Posterior vena cava (tissue), 2 donors: Measurements from ENCODE around the gene ANK2. TPM values are rescaled to one million over a fixed set of nuclear protein-coding genes. Genes with fewer than 3 reads are reported as not detected.

Experiments
- DNase-seq: peaks from one replicate; pipeline ENCODE4 v3.0.0-alpha.2; 2020; ENCODE audit warnings: low spot score
- intact Hi-C, 2 donors: fragments of 100-400 bp; cut with DNase I; formaldehyde crosslinking; loops; one replicate each; pipeline versions ENCODE4 v1.14.1 to v1.14.2; 2022 to 2023
- total RNA-seq, 2 donors: library from RNA; stranded (reverse); fragmentation: NEBNext Ultra II Directional; extraction: Animal tissue kit (Norgen Biotek cat#: 25700); gene quantifications; one replicate each; pipeline ENCODE4 v1.2.1, GENCODE V29; 2021
- donor health status: DM: yes; HTN: yes; CAD: no.
- donor health status: DM: yes; HTN: yes; CAD: no.

The ANK2 gene
- total RNA-seq, 2 donors from 2014 or later, result 161 to 163 TPM

DNA sequence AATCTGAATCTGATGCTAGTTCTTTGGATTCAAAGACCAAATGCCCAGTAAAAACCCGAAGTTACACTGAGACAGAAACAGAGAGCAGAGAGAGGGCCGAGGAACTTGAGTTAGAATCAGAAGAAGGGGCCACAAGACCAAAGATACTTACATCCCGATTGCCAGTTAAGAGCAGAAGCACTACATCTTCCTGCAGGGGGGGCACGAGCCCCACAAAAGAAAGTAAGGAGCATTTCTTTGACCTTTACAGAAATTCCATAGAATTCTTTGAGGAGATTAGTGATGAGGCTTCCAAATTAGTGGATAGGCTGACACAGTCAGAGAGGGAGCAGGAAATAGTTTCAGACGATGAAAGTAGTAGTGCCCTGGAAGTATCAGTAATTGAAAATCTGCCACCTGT, 309.3 kb downstream of the ANK2 start:
- intact Hi-C loops, result loop anchor here in 1 of 2 donors (1.0 kb wide), 1 partner anchor 11 kb away; no protein-coding TSS in a partner anchor
- no peak for DNase-seq

- intact Hi-C loops, result no loop called here
These were observed 315.9 kb downstream of the ANK2 start for GRCh38 chr4:113365377-113365776.

GRCh38 chr4:113368056-113368455, 318.6 kb downstream of the ANK2 start:
- no peak for DNase-seq
- intact Hi-C loops, result no loop called here

More at GRCh38 chr4:113365377-113365776, 315.9 kb downstream of the ANK2 start:
- no peak for DNase-seq

GRCh38 chr4:113371111-113371510, 321.7 kb downstream of the ANK2 start:
- no peak for DNase-seq
- intact Hi-C loops, result no loop called here

DNA sequence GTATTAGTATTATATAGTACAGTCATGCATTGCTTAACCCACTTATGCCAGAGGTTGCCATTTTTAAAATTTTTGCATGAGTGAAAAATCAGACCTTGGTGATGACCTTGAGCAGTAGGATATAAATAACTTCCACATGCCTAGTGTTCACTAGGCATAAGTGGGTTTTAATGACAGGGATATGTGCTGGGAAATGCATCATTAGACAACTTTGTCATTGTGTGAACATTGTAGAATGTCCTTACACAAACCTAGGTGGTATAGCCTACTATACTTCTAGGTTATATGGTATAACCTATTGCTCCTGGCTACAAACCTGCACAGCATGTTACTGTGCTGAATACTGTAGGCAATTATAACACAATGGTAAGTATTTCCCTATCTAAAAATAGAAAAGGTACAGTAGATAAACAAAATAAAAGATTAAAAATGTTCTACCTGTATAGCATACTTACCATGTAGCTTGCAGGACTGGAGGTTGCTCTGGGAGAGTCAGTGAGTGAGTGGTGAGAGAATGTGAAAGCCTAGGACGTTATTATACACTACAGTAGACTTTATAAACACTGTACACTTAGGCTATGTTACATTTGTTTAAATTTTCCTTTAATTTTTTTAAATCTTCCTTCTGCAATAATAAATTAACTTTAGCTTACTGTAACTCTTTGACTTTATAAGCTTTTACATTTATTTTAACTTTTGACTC, 326.7 kb downstream of the ANK2 start:
- intact Hi-C loops, result no loop called here
- no peak for DNase-seq

DNA sequence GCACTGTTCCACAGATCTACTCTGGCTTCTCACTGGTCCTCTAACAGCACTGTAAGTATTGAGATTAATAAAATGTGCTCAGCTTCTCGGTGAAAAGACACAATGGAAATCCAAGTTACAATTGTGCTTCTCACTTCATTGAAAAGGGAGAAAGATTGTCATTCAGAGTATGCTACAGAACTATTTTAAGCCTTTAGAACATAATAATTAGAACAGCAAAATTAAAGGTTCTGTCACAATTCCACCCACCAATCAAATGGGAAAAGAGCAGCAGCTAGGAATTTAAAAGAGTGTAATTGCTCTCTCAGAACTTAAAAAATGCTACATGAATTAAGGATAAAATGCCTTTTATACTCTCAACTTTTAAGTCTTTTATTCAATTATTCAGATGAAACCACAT, 329.4 kb downstream of the ANK2 start:
- DNase-seq, result no peak
- intact Hi-C loops, result no loop called here

GRCh38 chr4:113382704-113383103, 333.3 kb downstream of the ANK2 start:
- no peak for DNase-seq
- intact Hi-C loops, result no loop called here

- no peak for DNase-seq
- intact Hi-C loops, result no loop called here
These were observed 333.8 kb downstream of the ANK2 start for GRCh38 chr4:113383111-113383785.

- intact Hi-C loops, result no loop called here
- DNase-seq, result no peak
These were observed 335.1 kb downstream of the ANK2 start for GRCh38 chr4:113384600-113384999.

DNA sequence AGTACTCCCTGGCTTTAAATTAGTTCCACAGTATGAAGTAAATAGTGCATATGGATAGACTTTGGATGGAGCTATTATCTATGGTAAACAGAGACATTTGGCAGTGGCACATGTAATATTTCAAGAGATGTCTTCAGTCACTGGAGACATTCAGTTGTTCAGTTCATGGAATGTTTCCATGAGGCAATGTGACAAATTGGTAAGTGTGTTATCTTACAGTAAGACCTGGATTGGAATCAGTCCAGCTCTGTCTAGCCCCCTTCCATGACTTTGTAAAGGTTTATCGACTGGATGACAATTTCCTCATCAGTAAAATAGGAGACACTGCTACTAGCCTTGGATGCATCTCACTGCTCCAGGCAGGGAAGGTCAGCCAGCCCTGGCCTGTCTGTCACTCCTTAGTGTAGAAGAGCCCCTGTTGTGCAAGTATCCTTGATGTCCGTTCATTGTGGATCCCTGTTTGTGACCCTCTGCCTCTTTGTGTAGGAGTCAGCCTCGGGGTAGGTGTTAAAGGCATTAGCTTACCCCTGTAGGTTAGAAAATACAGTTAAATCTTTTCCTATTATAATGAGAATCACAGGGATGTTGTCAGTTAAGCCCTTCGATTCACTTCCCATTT, 335.9 kb downstream of the ANK2 start:
- no peak for DNase-seq
- intact Hi-C loops, result no loop called here

GRCh38 chr4:113389160-113389559, 339.7 kb downstream of the ANK2 start:
- no peak for DNase-seq
- intact Hi-C loops, result no loop called here

DNA sequence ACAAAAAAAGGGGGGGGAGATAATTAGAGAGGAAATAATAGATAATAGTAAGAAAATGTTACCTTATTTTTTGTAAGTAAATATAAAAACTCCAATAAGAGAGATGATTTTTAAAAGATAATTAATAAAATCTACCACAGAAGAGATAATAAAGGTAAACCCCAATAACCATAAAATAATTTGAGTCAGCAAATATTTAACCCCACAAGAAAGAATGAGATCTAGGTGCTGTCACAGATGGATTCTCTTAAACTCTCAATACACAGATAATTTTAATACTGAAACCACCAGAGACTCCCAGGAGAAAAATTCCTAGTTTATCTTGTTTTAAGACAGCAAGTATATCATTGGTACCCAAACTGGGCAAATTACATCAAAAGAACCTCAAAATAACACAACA, 341.4 kb downstream of the ANK2 start:
- no peak for DNase-seq
- intact Hi-C loops, result loop anchor here (10.0 kb wide), 3 partner anchors 64 to 684 kb away; partner anchors contain the start of gene CAMK2D (in 2 of the 2)

DNA sequence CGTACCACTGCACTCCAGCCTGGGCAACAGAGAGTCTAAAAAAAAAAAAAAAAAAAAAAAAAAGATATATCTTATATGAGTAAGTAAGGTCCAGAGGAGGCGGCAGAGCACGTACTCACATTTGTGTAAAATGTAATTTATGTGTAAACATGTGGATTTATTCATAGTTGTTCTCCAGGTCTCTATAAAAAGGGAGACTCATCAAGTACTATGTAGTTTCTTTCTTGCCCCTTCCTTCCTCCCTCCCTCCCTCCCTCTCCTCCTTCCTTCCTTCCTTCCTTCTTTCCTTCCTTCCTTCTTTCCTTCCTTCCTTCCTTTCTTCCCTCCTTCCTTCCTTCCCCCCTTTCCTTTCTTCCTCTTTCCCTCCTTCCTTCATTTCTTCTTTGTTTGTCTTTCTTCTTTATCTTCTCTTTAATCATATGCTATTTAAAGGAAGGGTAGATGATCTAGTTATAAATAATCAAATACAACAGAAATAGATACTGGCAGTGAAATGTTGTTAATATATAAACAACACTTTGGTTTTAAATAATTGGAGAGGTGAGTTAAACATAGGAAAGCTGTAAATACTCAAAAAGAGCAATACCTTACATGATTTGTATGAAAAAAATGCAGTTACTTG, 344.8 kb downstream of the ANK2 start:
- intact Hi-C loops, result loop anchor here (10.0 kb wide), 3 partner anchors 61 to 681 kb away; partner anchors contain the start of gene CAMK2D (in 2 of the 2)
- DNase-seq, result no peak

GRCh38 chr4:113394730-113395530, 345.5 kb downstream of the ANK2 start:
- DNase-seq, result no peak

GRCh38 chr4:113397114-113397701, 347.8 kb downstream of the ANK2 start:
- intact Hi-C loops, result loop anchor here (10.0 kb wide), 3 partner anchors 58 to 678 kb away; partner anchors contain the start of gene CAMK2D (in 2 of the 2)

More at GRCh38 chr4:113394730-113395530, 345.5 kb downstream of the ANK2 start:
- intact Hi-C loops, result loop anchor here (10.0 kb wide), 3 partner anchors 60 to 680 kb away; partner anchors contain the start of gene CAMK2D (in 2 of the 2)

GRCh38 chr4:113398441-113399143, 349.1 kb downstream of the ANK2 start:
- intact Hi-C loops, result loop anchor here (10.0 kb wide), 3 partner anchors 56 to 676 kb away; partner anchors contain the start of gene CAMK2D (in 2 of the 2)
- DNase-seq, result no peak

More at GRCh38 chr4:113397114-113397701, 347.8 kb downstream of the ANK2 start:
- DNase-seq, result no peak

GRCh38 chr4:113404167-113404571, 354.7 kb downstream of the ANK2 start:
- intact Hi-C loops, result loop anchor here in 1 of 2 donors (10.0 kb wide), 1 partner anchor 291 kb away; no protein-coding TSS in a partner anchor
- DNase-seq, result no peak
